HepG2 (cell line): Measurements from ENCODE around the gene RNF6. TPM values are rescaled to one million over a fixed set of nuclear protein-coding genes. Genes with fewer than 3 reads are reported as not detected.
A peak's percentile ranks its signal among the peaks of the same experiment; 100 is the strongest.

ENCODE experiments used
- ATAC-seq: fragments of 200-7000 bp; cut with Tn5 transposase; 3 replicates; pipeline ENCODE4 v1.9.1; 2020; ENCODE audit warnings: mild to moderate bottlenecking, moderate library complexity
- BruUV-seq: library from RNA; stranded (reverse); fragments of 400-500 nt; replicated peaks from 2 replicates; lab custom pipeline; 2021; lab: Mats Ljungman, UMichigan
- CTCF ChIA-PET: fragments of 300-600 bp; formaldehyde crosslinking; extraction: SDS; loops from one replicate; lab custom pipeline; 2021; ENCODE audit warnings: low total read pairs, inconsistent platforms, low intra/inter-chr PET ratio; lab: Yijun Ruan, JAX
- POLR2A ChIA-PET: fragments of 350-600 bp; sonication (Branson Sonifier 250); formaldehyde crosslinking; loops from one replicate; lab custom pipeline; 2020; ENCODE audit warnings: antibody characterized with exemption, inconsistent platforms; lab: Yijun Ruan, JAX
- DNase-seq: peaks from one replicate; pipeline ENCODE4 v3.0.0-alpha.2; 2015; ENCODE audit warnings: low spot score
- FAIRE-seq: peaks from 3 replicates; lab custom pipeline; 2011; peaks lifted over from hg19 to GRCh38; lab: Jason Lieb, UNC
- H2AFZ ChIP-seq: one replicate; pipeline ENCODE4 v1.6.1; 2011; ENCODE audit warnings: low read length, inconsistent platforms
- H3K27ac ChIP-seq: fragments of 300-600 bp; 3 replicates; pipeline ENCODE4 v1.8.0; 2011; ENCODE audit warnings: mixed run types, mild to moderate bottlenecking, mixed read lengths, low read length, inconsistent platforms; ENCODE audit not compliant: insufficient read depth; ENCODE audit errors: extremely low read length
- H3K27me3 ChIP-seq, 2 experiments: fragments of 200-600 bp in 1 of 2; 2 replicates in 1 of 2; 3 replicates in 1 of 2; pipeline versions ENCODE4 v1.6.0 to v1.8.0; 2011; ENCODE audit warnings: low read length in 2 of 2, mild to moderate bottlenecking in 2 of 2, moderate library complexity in 2 of 2, inconsistent platforms in 1 of 2; ENCODE audit not compliant: insufficient read depth in 2 of 2, control insufficient read depth in 1 of 2
- H3K36me3 ChIP-seq, 2 experiments: fragments of 200-600 bp in 1 of 2; replicated peaks in 1 of 2; 2 replicates in 1 of 2; 3 replicates in 1 of 2; pipeline versions ENCODE4 v1.5.1 to v1.8.0; 2011; ENCODE audit warnings: low read length in 2 of 2, inconsistent platforms in 1 of 2; ENCODE audit not compliant: insufficient read depth in 2 of 2, control insufficient read depth in 1 of 2
- H3K4me1 ChIP-seq: 2 replicates; pipeline ENCODE4 v1.5.1; 2012; ENCODE audit warnings: low read length, inconsistent platforms; ENCODE audit not compliant: insufficient read depth
- H3K4me2 ChIP-seq: 2 replicates; pipeline ENCODE4 v1.6.0; 2011; ENCODE audit warnings: low read depth, low read length, inconsistent platforms
- H3K4me3 ChIP-seq, 3 experiments: fragments of 200-600 bp in 1 of 3; sonication (generic), shearing (Covaris generic) in 1 of 3; replicated peaks in 1 of 3; 2 replicates each; pipeline ENCODE4 v1.5.1; 2011 to 2016; ENCODE audit warnings: low read length in 3 of 3, inconsistent platforms in 2 of 3, low read depth in 2 of 3, mild to moderate bottlenecking in 2 of 3, control low read depth in 1 of 3, mixed read lengths in 1 of 3; ENCODE audit not compliant: insufficient read depth in 1 of 3
- H3K79me2 ChIP-seq: one replicate; pipeline ENCODE4 v1.6.1; 2011; ENCODE audit warnings: low read length, inconsistent platforms; ENCODE audit not compliant: insufficient read depth
- H3K9ac ChIP-seq: 2 replicates; pipeline ENCODE4 v1.6.0; 2011; ENCODE audit warnings: mild to moderate bottlenecking, low read depth, low read length, inconsistent platforms; ENCODE audit not compliant: insufficient read depth
- H3K9me3 ChIP-seq: 2 replicates; pipeline ENCODE4 v1.5.1; 2012; ENCODE audit warnings: mild to moderate bottlenecking, low read length
- H4K20me1 ChIP-seq: 2 replicates; pipeline ENCODE4 v1.6.0; 2011; ENCODE audit warnings: inconsistent platforms, mild to moderate bottlenecking, low read length, moderate library complexity; ENCODE audit not compliant: insufficient read depth
- CEBPB ChIP-seq: IDR thresholded peaks from 2 replicates; pipeline ENCODE4 v1.6.1; 2011; ENCODE audit warnings: low read depth, low read length, improper control_type of control experiment, borderline replicate concordance
- CEBPG ChIP-seq: IDR thresholded peaks from 2 replicates; pipeline ENCODE4 v1.6.1; 2016
- CTCF ChIP-seq: sonication (generic); formaldehyde crosslinking; IDR thresholded peaks from 2 replicates; pipeline ENCODE4 v1.5.0; 2020; ENCODE audit warnings: mild to moderate bottlenecking, missing genetic modification reagents, moderate library complexity
- HNRNPUL1 ChIP-seq: fragments of 200-400 bp; formaldehyde crosslinking; IDR thresholded peaks from 2 replicates; pipeline ENCODE4 v1.6.1; 2017; ENCODE audit warnings: low read depth, mild to moderate bottlenecking, low read length, moderate library complexity
- KDM6A ChIP-seq: IDR thresholded peaks from 2 replicates; pipeline ENCODE4 v1.6.1; 2016; ENCODE audit warnings: low read depth
- NR2F6 ChIP-seq, 2 experiments: IDR thresholded peaks; 2 replicates each; pipeline ENCODE4 v1.6.1; 2016; ENCODE audit warnings: antibody characterized with exemption in 1 of 2, mild to moderate bottlenecking in 1 of 2
- PAF1 ChIP-seq: IDR thresholded peaks from 2 replicates; pipeline ENCODE4 v1.6.1; 2016; ENCODE audit warnings: missing genetic modification reagents, missing compliant biosample characterization
- PHF5A ChIP-seq: IDR thresholded peaks from one replicate; pipeline ENCODE4 v1.6.1; 2018; ENCODE audit warnings: low read depth, missing genetic modification reagents; ENCODE audit not compliant: unreplicated experiment
- POLR2A ChIP-seq, 2 experiments: IDR thresholded peaks; 2 replicates each; pipeline ENCODE4 v1.6.1; 2011; ENCODE audit warnings: low read depth in 2 of 2, low read length in 2 of 2, mild to moderate bottlenecking in 1 of 2, moderate library complexity in 1 of 2; ENCODE audit not compliant: insufficient read depth in 1 of 2
- PRMT3 ChIP-seq: sonication (generic); formaldehyde crosslinking; IDR thresholded peaks from 2 replicates; pipeline ENCODE4 v1.8.1; 2022; ENCODE audit warnings: low read depth, mild to moderate bottlenecking, moderate library complexity, missing genetic modification reagents, borderline replicate concordance
- RFX1 ChIP-seq: fragments of 450-650 bp; IDR thresholded peaks from 2 replicates; pipeline ENCODE4 v1.6.1; 2017
- SNAPC4 ChIP-seq: sonication (generic); formaldehyde crosslinking; IDR thresholded peaks from 2 replicates; pipeline ENCODE4 v1.4.0; 2020; ENCODE audit warnings: mild to moderate bottlenecking, missing genetic modification reagents
- WGBS: methylation state at CpG from one replicate; pipeline ENCODE4 v1.1.6; 2017; ENCODE audit warnings: low lambda C conversion rate; 5-methylcytosine and 5-hydroxymethylcytosine counted together
- in situ Hi-C: cut with HindIII; loops from 2 replicates; pipeline ENCODE4 v1.10.0; 2017; ENCODE audit warnings: low pct_unique_long_range_greater_than_20kb; ENCODE audit not compliant: extremely low pct_ligation_motif_present
- intact Hi-C: fragments of 100-400 bp; cut with micrococcal nuclease; formaldehyde crosslinking; loops from one replicate; pipeline ENCODE4 v1.10.0; 2022; ENCODE audit not compliant: unreplicated experiment
- polyA plus RNA-seq, 8 experiments: library from polyadenylated mRNA; depleted of rRNA in 3 of 8; stranded (reverse) in 7 of 8; unstranded in 1 of 8; fragments of >200 nt; fragmentation: Illumina TruSeq in 4 of 8; extraction: Trizol in 4 of 8; gene quantifications; 2 replicates each; pipeline versions ENCODE4 v1.2.1 to v1.2.3, GENCODE V29; 2011 to 2016; ENCODE audit warnings: low read depth in 4 of 8, missing spikeins in 1 of 8, mixed read lengths in 1 of 8; ENCODE audit not compliant: insufficient read depth in 1 of 8
- total RNA-seq, 5 experiments: library from RNA; depleted of rRNA; stranded (reverse); fragments of >200 nt; fragmentation: Illumina TruSeq; extraction: Trizol; gene quantifications; 2 replicates each; pipeline ENCODE4 v1.2.3, GENCODE V29; 2016; ENCODE audit warnings: low read depth in 1 of 5
- TF ChIP-seq, protein P1 (sequence below), 2 experiments: sonication (generic) in 1 of 2; formaldehyde crosslinking in 1 of 2; IDR thresholded peaks; 2 replicates each; pipeline versions ENCODE4 v1.4.0 to v1.6.1; 2018 to 2020; ENCODE audit warnings: missing genetic modification reagents in 2 of 2, borderline replicate concordance in 1 of 2, low read depth in 1 of 2, mild to moderate bottlenecking in 1 of 2, missing biosample characterization in 1 of 2

The RNF6 gene
- total and polyA plus RNA-seq, 2 of the 13 experiments (the other 11 are each of a cell fraction or from before 2014, with no cell fraction given) = 14.6 to 36.8 TPM

DNA sequence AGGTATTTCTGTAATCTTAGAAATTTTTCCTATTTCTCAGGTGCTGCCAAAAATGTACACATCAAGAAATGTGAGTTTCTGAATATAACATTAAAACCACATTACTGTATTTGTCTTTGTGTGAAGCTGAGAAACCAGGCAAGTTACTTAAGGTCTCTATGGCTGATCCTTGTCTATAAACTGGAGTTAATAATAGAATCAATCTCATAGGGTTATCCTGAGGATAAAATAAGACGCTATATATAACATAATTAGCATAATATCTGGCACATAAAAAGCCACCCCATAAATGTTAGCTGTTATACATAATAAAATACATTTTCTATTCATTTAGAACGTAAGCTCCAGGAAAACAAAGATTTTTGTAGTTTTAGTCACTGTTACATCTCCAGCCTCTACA lies 6.1 kb downstream of the RNF6 start (continued):
- no peak for TF ChIP-seq SNAPC4
- no peak for TF ChIP-seq PAF1 (CRISPR knock-in tag)
- TF ChIP-seq HNRNPUL1 = no peak

DNA sequence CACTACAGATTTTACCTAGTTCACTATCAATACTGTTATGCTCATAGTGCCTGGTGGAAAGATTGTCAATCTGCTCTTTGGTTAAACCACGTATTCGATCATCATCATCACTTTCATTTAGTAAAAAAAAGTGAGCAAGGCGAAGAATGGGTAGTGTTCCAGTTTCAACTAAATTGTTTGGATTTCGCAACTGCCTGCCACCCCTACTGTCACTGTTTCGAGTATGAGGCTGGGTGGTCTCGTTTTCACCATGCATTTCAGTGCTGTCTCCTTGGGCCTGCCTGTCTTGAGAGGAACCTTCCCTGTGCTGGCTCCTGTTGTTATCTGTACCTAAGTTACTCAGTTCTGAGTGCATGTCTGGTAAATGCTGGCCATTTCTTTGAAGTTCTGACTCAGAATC lies 8.1 kb downstream of the RNF6 start:
- CTCF ChIA-PET = no interaction called here
- BruUV-seq = no TSS peak

More for the DNA sequence above, 8.1 kb downstream of the RNF6 start:
- H3K27me3 ChIP-seq = no peaks in the 10 kb centered on the region
- no peaks in the 10 kb centered on the region for H4K20me1 ChIP-seq
- no peak overlapping the region for H3K4me2 ChIP-seq
- POLR2A ChIA-PET = interaction anchor here (1.5 kb wide), 1 partner anchor 8 kb away, joined by 5 read pairs; the partner anchor contains the start of gene RNF6
- H3K36me3 ChIP-seq = peaks cover 10 to 45% of the 10 kb centered on the region in 2 experiments
- 100% methylated on average over 6 of the region's 6 CpGs for WGBS
- H2AFZ ChIP-seq = no peak overlapping the region
- no peaks in the 10 kb centered on the region for H3K4me1 ChIP-seq
- in situ Hi-C loops = no loop called here
- intact Hi-C loops = no loop called here
- no peak overlapping the region for H3K27ac ChIP-seq
- H3K9ac ChIP-seq = no peak overlapping the region
- ATAC-seq (no peak), DNase-seq (no peak), FAIRE-seq (no peak)
- TF ChIP-seq CEBPG (peak; percentile 19; the same call in 1 of the 2 replicates), KDM6A (no peak), CEBPB (peak; percentile 70), POLR2A (IDR thresholded peaks at IDR 0.05; ENCODE audit: insufficient read depth in 1 of 2, low read depth in 2 of 2, low read length in 2 of 2) (0 out of 4 replicates have a peak, but pooled peaks of 1 of the 2 experiments have one; percentile 29), RFX1 (no peak), NR2F6 (IDR thresholded peaks at IDR 0.05) (no peak), NR2F6 (CRISPR knock-in tag; IDR thresholded peaks at IDR 0.05) (no peak), PRMT3 (CRISPR knock-in tag) (no peak), PHF5A (no peak), CTCF (no peak)
- TF ChIP-seq, protein P1, sequence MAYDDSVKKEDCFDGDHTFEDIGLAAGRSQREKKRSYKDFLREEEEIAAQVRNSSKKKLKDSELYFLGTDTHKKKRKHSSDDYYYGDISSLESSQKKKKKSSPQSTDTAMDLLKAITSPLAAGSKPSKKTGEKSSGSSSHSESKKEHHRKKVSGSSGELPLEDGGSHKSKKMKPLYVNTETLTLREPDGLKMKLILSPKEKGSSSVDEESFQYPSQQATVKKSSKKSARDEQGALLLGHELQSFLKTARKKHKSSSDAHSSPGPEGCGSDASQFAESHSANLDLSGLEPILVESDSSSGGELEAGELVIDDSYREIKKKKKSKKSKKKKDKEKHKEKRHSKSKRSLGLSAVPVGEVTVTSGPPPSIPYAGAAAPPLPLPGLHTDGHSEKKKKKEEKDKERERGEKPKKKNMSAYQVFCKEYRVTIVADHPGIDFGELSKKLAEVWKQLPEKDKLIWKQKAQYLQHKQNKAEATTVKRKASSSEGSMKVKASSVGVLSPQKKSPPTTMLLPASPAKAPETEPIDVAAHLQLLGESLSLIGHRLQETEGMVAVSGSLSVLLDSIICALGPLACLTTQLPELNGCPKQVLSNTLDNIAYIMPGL (CRISPR knock-in tag; IDR thresholded peaks at IDR 0.05; ENCODE audit: borderline replicate concordance in 1 of 2, low read depth in 1 of 2) = no peak
- H3K4me3 ChIP-seq = no peak overlapping the region
- H3K9me3 ChIP-seq = no peaks in the 10 kb centered on the region
- no peaks in the 10 kb centered on the region for H3K79me2 ChIP-seq
